NCI-H526 treated with DMSO at 0.1 percent for 48 hours (cell line): ENCODE data around the gene MYLK.
"Not testable (repeated sequence)": the region's sequence is repeated elsewhere in the genome, so short reads cannot be mapped to it uniquely, and the experiment has no call there.

Experiments
- DNase-seq: peaks from one replicate; lab custom pipeline; 2025; lab: John Stamatoyannopoulos, UW

The MYLK gene

DNA sequence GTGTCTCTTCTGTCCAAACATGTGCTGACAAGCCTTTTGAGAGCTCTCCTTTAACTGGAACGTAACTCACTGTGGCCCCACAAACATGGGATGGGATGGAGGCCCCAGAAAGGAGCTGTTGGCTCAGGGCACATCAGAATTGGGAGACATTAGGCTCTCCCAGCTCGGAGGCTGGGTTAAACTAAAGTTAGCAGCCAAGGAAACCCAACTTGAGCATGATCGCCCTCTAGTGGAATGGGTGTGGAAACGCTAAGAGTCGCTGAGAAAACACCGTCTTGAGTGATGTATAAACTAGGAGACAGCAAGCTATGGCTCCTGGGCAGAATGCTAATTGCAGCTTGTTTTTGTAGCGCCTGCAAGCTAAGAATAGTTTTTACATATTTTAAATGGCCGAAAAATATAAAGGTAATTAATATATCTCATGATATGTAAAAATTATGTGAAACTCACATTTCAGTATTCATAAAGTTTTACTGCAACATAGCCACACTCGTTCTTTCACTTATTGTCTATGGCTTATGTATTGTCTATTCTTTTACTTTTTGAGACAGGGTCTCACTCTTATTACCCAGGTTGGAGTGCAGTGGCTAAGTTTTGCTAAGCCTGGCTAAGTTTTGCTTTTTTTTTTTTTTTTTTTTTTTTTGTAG is 160.5 kb downstream of the MYLK start:
- peak; percentile 32 for DNase-seq

- DNase-seq = no peak
Observed at GRCh38 chr3:123723070-123723469, 161.1 kb downstream of the MYLK start.

DNA sequence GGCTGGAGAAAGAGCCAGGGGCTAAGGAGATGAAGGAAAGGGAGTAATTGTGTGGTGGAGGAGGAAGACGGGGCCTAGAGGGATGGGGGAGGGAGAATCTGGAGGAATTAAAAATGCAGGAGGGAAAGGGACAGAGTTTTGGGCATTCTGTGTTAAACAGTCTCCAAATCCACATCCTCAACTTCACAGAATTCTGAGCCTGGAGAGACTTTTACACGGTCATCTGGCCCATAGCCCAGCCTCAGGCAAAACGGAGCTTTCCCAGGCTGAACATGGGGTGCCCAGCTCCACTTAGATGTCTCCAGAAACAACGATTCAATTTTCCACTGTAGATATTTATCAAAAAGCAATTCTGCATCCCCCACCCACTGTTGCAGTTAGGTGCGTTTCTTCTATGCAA is 161.7 kb downstream of the MYLK start:
- DNase-seq = no peak

- DNase-seq = no peak
Observed at GRCh38 chr3:123722021-123722420, 162.1 kb downstream of the MYLK start.

- not testable (repeated sequence) for DNase-seq
Observed at GRCh38 chr3:123721095-123721689, 162.9 kb downstream of the MYLK start.

GRCh38 chr3:123720638-123721037 is 163.5 kb downstream of the MYLK start:
- no peak for DNase-seq

- DNase-seq = no peak
Observed at GRCh38 chr3:123719862-123720453, 164.2 kb downstream of the MYLK start.

DNA sequence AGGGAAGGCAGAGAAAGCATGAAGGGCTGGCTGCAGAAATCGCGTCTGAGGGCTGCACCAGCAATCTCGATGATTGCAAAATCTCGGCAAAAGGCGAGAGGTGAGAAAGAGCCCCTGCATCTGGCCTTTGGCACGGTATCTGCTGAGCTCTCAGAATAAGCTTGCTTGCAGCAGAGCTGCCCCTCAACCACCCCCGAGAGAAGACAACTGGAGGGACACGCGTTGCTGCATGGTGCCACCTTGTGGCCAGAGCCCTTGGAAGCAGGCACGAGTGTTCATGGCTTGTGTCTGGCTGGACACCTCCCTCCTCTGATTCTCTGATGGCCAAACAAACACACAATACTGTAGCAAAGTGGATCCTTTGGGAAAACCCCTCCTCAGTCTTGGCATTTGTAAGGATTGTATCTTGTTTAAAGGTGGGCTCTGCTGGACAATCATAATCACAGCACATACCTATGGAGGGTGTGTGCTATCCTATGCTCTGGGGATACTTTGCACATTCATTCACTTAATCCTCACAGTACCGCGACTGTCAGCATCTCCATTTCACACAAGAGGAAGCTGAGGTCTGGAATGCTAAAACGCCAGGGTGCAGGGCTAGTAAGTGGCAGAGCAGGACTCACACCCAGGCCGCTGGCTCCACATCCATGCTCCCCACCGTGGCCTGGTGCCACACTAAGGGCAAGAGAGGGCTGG is 164.9 kb downstream of the MYLK start:
- not testable (repeated sequence) for DNase-seq

GRCh38 chr3:123718108-123718507 is 166.0 kb downstream of the MYLK start:
- no peak for DNase-seq

- not testable (repeated sequence) for DNase-seq
Observed at GRCh38 chr3:123717451-123717850, 166.7 kb downstream of the MYLK start.

DNA sequence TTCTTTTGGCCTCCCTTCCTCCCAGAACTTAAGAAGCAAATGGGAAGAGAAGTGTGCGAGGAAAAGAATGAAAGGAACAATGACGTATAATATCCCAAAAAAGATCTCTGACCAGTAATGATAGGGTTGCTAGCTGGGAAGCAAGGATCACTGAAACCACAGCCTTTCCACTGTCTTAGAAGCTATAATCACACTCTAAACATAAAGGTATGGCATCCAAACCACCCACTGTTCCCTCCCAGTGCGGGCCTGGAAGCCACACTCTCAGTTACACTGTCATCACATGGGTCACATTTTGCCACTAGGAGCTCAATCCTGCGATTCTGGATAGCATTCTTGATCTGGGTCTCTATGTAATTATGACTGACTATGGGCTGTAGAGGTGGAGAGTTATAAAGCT is 167.7 kb downstream of the MYLK start:
- no peak for DNase-seq

GRCh38 chr3:123713211-123713610 is 170.9 kb downstream of the MYLK start:
- no peak for DNase-seq

DNA sequence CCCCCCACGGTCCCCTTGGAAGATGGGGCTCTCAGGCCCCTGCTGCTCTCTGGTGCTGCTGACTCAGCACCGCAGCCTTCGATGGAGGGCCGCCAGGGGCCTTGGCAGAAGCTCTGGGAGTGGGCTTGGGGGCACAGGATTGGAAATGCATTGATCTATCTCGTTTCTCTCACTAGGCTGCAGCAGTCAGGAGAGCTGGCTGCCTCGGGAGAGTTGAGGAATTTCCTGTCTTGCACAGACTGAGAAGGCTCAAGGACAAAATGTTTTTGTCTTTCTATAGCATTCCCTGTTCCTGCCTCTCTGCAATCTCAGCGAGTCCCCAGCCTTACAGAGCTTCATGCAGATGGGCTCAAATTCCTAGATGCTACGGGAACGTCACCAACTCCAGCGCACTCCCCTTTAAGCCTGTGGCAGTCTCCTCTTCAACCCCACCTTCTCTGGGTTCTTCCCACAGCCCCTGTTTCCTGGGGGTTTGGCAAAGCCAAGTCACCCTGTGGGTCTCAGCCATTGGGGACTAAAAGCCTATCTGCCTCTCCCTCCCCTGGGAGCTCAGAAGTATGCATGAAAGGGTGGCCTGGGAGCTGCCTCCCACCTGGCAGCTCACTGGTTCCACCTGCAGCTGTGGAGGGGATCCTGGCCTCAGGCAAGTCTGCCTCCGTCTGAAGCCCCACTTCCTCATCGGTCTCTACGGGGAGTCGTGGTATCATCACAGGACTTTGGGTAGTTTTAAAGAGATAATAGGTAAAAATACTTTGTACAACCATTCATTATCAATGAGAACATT is 171.9 kb downstream of the MYLK start:
- DNase-seq = no peak

DNA sequence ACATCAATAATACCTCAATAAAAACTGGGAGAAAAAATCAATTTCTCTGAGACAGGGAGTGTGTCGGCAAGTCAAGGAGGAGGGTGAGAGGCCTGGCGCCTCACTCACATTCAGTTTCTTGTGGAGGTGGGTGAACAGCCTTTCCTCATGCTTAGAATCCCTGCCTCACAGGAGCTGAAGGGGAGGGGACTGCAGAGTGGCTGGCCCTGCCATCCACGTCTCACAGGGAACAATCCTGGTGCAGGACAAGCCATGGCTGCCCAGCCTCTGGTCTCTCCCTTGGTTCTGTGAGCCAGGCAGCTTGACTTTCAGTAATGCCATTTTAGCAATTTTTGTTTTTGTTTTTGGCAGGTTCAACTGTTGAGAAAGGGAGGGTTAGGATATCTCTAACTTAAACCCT is 172.8 kb downstream of the MYLK start:
- DNase-seq = no peak

DNA sequence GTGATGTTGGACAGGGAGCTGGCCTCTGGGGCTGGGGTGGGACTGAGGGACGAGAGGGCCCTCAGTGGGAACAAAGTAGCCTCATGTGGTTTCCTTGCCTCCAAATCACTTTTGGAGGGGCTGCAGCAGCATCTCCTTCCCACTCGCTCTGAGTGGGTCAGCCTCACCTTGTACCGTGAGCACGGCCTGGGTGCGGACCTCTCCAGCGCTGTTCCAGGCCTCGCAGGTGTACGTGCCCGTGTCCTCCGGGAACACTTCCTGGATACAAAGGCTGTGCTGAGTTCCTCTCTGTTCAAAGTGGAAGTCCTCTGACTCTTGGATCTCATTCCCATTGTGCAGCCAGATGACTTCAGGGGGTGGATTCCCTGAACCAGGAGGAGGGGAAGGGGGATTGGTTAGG is 175.6 kb downstream of the MYLK start:
- DNase-seq = no peak

GRCh38 chr3:123707641-123708040 is 176.5 kb downstream of the MYLK start:
- DNase-seq = not testable (repeated sequence)

- DNase-seq = no peak
Observed at GRCh38 chr3:123706871-123707270, 177.3 kb downstream of the MYLK start.

DNA sequence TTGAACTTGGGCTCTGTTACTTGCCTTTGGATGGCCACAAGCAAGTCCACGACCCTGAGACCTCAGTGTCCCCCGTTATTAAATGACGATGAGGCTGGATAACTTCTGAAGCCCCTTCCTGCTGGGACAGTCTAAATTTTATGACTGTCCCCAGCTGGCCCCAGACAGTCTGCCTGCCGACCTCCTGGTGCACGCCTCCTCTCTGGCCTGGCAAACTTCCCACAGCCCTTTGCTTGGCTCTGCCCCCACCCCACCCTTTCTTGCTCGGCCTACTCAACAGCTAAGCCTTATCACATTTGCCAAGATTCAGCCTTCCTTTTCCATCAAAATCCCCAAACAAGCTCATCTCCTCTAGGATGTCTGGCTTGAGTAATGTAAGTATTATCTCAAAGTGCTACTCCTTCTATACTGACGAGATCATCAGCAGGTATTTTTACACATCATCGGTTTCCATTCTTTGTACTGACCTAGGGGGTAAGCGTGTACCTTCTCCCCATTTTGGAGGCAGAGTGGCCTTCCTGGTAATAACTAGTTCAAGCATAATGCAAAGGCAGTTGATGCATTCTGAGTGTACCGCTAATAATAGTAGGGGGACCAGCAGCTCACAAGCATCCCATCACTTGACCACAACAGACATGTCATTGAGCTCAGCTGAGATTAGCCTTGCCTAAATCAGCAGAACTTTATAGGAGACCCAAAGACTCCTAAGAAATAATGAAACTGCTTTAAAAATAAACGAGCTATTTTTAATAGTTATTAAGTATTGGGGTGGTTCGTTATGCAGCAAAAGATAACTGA is 178.4 kb downstream of the MYLK start:
- DNase-seq = no peak

- DNase-seq = not testable (repeated sequence)
Observed at GRCh38 chr3:123703663-123704062, 180.5 kb downstream of the MYLK start.

DNA sequence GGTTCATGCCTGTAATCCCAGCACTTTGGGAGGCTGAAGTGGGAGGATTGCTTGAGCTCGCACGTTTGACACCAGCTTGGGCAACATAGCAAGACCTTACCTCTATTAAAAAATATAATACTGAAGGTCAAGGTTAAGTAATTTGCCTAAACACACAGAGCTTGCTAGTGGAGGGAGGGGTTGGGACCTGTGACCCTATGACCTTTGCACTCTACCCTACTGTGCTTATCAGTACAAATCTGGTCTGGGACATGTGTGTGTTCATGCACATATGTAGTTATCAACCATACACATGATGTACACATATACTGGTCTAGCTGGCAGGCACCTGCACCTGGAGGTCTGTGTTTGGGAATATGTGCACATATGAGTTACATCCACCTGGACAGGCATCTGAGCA is 181.4 kb downstream of the MYLK start:
- DNase-seq = no peak

DNA sequence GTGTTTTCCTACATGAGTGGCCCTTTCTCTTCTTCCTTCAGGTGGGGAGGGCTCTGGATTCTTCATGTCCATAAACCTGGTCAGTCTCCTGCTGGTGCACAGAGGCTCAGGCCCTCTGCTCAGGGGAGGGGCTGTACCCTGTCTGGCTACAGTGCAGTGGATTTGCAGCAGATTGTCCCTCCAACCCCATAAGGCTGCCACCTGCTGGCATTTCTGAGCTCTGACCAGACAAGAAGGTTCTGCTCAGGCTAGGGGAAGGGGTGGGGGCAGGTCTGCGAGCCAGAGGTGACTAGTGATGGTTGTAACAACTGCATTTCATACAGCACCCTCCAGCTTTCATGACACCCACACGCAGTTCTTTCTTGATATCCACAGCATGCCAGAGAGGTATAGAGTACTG is 182.1 kb downstream of the MYLK start:
- DNase-seq = peak; percentile 9
